Measurements from ENCODE around the gene LFNG.

The LFNG gene, protein sequence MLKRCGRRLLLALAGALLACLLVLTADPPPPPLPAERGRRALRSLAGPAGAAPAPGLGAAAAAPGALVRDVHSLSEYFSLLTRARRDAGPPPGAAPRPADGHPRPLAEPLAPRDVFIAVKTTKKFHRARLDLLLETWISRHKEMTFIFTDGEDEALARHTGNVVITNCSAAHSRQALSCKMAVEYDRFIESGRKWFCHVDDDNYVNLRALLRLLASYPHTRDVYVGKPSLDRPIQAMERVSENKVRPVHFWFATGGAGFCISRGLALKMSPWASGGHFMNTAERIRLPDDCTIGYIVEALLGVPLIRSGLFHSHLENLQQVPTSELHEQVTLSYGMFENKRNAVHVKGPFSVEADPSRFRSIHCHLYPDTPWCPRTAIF

GRCh38 chr7:2519119-2519930 lies at the start of gene LFNG:
LFNG (plus strand) TSS chr7:2519774; CDS start chr7:2519862, 88 bp downstream.
- DNase-seq (ENCODE audit: low read depth, low spot score), result peak; percentile 66

- DNase-seq (ENCODE audit: low read depth, low spot score), result no peak
Measured at GRCh38 chr7:2470204-2471021, 49.2 kb upstream of the LFNG start.

GRCh38 chr7:2471022-2471329 lies 48.6 kb upstream of the LFNG start:
- DNase-seq (ENCODE audit: low read depth, low spot score), result no peak

- DNase-seq (ENCODE audit: low read depth, low spot score), result no peak
Measured at GRCh38 chr7:2471396-2471795, 48.2 kb upstream of the LFNG start.

DNA sequence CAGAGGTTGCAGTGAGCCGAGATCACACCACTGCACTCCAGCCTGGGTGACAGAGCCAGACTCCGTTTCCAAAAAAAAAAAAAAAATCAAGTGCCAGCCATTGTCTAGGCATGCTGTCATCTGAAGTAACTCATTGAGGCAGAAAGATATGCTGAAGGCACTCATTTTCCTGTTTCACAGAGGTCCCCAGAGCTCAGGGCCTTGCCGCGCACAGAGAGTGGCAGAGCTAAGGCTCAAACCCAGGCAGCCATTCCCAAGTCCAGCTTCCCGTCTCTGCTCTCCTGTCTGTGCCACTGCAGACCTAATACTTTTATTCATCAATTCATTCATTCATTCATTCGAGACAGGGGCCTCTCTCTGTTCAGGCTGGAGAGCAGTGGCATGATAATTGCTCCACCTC lies 46.8 kb upstream of the LFNG start:
- DNase-seq (ENCODE audit: low read depth, low spot score), result no peak

DNA sequence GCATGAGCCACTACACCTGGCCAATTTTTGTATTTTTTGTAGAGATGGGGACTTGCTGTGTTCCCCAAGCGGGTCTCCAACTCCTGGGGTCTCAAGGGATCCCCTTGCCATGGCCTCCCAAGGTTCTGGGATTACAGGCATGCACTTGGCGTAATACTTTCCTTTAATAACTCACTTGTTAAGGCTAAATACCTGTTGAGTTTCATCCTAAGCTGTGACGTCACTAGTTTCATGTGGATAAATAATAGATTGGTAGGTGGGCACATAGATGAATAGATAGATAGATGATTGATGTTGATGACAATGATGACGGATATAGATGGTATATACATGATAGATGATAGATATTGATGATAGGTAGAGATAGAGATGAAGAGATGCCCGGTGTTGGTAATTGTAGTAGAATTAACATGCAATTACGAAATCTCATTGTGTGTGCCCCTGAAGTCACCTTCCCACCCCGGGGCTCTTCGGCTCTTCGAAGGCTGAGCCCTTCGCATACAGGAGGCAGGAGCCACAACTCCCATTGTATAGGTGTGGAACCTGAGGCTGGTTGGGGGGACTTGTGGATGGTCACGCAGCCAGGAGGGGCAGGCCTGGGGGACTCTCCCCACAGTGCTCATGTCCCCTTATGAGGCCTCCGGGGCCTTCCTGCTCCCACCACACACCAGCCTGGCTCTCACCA lies 45.9 kb upstream of the LFNG start:
- no peak for DNase-seq (ENCODE audit: low read depth, low spot score)

GRCh38 chr7:2474224-2474623 lies 45.4 kb upstream of the LFNG start:
- no peak for DNase-seq (ENCODE audit: low read depth, low spot score)

DNA sequence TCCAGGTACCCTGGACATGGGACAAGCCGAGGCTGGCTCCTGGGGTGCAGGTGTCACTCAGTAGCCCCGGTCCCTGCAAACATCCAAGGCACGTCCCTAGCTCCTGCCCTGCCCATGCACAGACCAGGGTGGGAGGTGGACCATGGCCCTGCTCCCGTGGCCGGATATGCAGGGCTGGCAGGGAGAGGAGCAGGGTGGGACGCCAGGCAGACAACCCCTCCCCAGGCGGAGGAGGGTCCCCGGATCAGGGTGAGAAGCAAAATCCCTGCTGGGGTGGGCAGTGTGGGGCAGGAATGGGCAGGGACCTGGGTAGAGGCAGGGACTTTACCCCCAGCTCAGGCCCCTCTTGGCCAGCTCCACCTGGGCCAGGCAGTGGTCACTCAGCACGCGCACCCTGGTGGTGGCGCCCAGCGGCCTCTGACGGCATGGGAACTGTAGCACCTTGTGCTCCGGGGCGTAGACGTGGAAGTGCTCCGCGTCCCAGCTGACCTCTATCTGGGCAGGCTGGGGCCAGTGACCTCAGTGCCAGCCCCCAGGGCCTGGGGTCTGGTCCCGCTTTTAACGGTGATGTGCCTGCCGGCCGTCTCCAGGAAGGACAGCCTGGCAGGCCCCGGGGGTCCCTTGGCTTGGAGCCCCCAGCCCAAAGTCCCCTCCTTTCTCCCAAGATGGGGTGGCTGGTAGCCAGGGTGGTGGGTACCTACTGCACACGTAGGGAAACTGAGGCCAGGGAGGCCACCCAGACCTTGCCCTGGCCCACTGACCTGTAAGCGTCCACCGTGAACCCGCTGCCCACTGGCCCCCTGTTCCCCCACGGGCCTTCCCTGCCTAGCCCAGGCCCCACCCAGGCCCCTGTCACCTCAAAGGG lies 44.5 kb upstream of the LFNG start:
- DNase-seq (ENCODE audit: low read depth, low spot score), result no peak

DNA sequence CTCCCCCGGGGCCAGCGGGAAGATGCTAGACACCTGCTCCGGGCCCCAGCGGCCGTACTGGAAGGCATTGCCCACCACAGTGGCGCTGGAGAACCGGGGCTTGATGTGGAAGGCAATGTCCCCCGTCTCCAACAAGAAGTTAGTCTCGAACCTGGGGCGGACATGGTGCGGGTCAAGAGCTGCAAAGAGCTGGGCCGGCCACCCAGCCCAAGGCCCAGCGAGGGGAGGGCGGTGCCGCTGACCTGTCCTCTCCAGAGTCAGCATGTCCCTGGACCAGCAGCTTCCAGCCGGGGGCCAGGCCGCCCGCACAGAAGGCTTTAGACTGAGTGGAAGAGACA lies 43.9 kb upstream of the LFNG start:
- no peak for DNase-seq (ENCODE audit: low read depth, low spot score)

DNA sequence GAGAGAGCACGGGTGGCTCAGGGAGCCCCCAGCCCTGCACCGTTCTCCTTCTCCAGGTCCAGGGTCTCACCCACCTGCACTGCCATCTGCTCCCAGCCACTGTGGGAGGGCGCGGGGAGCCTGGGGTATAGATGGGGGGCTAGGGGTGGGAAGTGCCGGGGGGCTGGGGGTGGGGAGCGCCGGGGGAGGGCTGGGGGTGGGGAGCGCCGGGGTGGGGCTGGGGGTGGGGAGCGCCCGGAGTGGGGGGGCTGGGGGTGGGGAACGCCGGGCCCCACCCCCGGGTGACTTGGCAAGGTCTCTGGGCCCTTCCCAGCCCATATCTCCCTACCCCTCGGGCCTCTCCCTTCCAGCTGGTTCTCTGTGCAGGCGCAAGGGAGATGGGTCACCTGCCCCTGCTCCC lies 43.3 kb upstream of the LFNG start, which contains the start of gene GRIFIN:
Gene GRIFIN, minus strand, starts transcription at position 101 of the 400 bp plus-strand sequence. Its CDS starts 15 bp downstream, at position 86.
- DNase-seq (ENCODE audit: low read depth, low spot score), result no peak

GRCh38 chr7:2476776-2477446 lies 42.7 kb upstream of the LFNG start:
- DNase-seq (ENCODE audit: low read depth, low spot score), result no peak

- DNase-seq (ENCODE audit: low read depth, low spot score), result peak; percentile 8
Measured at GRCh38 chr7:2477447-2478398, 41.9 kb upstream of the LFNG start.

DNA sequence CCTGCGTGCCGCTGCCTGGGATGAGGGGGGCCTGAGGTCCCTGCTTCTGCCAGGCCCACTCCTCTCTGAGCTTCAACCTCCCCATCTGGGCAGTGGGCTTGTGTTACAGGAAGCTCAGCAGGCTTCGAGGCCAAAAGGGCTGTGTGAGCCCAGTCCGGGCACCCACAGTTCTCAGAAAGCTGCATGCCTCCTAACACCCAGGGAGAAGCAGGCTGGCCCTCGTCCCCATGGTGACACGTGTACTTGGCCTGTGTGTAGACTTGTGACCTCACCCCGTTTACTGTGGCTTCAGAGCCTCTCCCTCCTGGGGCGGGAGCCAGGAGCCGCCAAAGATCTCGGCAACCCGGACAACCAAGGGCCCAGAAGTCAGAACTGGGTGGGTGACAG lies 41.2 kb upstream of the LFNG start:
- no peak for DNase-seq (ENCODE audit: low read depth, low spot score)

GRCh38 chr7:2478800-2479199 lies 40.8 kb upstream of the LFNG start:
- DNase-seq (ENCODE audit: low read depth, low spot score), result no peak

GRCh38 chr7:2479276-2480069 lies 40.1 kb upstream of the LFNG start:
- no peak for DNase-seq (ENCODE audit: low read depth, low spot score)

GRCh38 chr7:2480070-2480408 lies 39.5 kb upstream of the LFNG start:
- no peak for DNase-seq (ENCODE audit: low read depth, low spot score)

- DNase-seq (ENCODE audit: low read depth, low spot score), result no peak
Measured at GRCh38 chr7:2481195-2481594, 38.4 kb upstream of the LFNG start.

DNA sequence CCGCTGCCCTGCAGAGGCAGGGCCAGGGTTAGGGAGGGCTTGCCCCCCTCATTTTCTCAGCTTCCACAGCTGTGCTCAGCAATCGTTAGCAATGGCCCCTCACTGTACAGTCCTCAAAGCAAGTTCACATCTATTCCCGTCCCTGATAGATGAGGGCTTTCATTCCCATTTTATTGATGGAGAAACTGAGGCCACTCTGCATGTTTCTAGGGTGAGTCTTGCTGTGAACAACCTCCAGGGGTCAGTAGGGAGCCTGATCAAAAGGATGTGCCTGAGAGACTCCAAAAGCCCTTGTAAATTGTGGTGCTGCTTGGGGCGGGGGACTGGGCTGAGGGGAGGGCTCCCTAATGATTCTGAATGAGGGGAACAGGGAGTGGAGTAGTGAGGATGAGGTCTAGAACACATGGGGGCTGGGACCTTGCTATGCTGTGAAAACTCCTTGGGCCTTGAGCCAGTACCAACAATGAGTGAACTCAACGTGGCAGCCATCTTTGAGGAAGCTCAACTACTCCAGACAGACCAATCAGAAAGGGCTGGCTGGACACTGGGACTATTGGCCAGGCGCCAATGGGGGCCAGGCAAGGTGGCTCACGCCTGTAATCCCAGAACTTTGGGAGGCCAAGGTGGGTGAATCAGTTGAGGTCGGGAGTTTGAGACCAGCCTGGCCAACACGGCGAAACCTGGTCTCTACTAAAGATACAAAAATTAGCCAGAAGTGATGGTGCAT lies 36.7 kb upstream of the LFNG start:
- DNase-seq (ENCODE audit: low read depth, low spot score), result no peak
